HCT116 (cell line): Measurements from ENCODE around the gene WEE1. TPM values are rescaled to one million over a fixed set of nuclear protein-coding genes. Genes with fewer than 3 reads are reported as not detected.

Experiments
- ATAC-seq: fragments of 200-7000 bp; cut with Tn5 transposase; 2 replicates; pipeline ENCODE4 v1.9.1; 2020; ENCODE audit warnings: mild to moderate bottlenecking, moderate library complexity
- BruUV-seq: library from RNA; stranded (reverse); fragments of 400-500 nt; replicated peaks from 2 replicates; lab custom pipeline; 2021; lab: Mats Ljungman, UMichigan
- CTCF ChIA-PET: fragments of 300-600 bp; sonication (Branson Sonifier 250); formaldehyde crosslinking; loops from one replicate; lab custom pipeline; 2021; ENCODE audit warnings: antibody characterized with exemption; lab: Charles Lee
- POLR2A ChIA-PET: fragments of 300-600, 350-600 bp; sonication (Branson Sonifier 250); formaldehyde crosslinking; loops from one replicate; lab custom pipeline; 2021; ENCODE audit warnings: antibody characterized with exemption; lab: Charles Lee
- RAD21 ChIA-PET, 2 experiments: fragments of 300-600 bp; sonication (Branson Sonifier 250); formaldehyde crosslinking; loops; one replicate each; lab custom pipeline; 2023; ENCODE audit warnings: low total read pairs in 2 of 2; ENCODE audit not compliant: uncharacterized antibody in 2 of 2, unreplicated experiment in 2 of 2, low non-redundant PET in 1 of 2; lab: Charles Lee
- DNase-seq: peaks from one replicate; pipeline ENCODE4 v3.0.0-alpha.2; 2010; ENCODE audit warnings: low read depth, low spot score
- H2AFZ ChIP-seq: fragments of 200-600 bp; shearing (Covaris generic), sonication (generic); 2 replicates; pipeline ENCODE4 v1.6.1; 2017; ENCODE audit warnings: low read depth, mixed run types, mixed read lengths, antibody characterized with exemption, low read length; ENCODE audit not compliant: poor library complexity, severe bottlenecking
- H3K27ac ChIP-seq: 2 replicates; pipeline ENCODE4 v1.5.1; 2012; ENCODE audit warnings: low read depth, low read length
- H3K27me3 ChIP-seq: fragments of 200-600 bp; sonication (generic); 2 replicates; pipeline ENCODE4 v1.6.1; 2016; ENCODE audit warnings: mixed run types, low read length, mixed read lengths; ENCODE audit not compliant: insufficient read depth
- H3K36me3 ChIP-seq, 2 experiments: fragments of 200-500 bp in 1 of 2; fragments of 200-600 bp in 1 of 2; sonication (Bioruptor generic) in 1 of 2; sonication (generic) in 1 of 2; 2 replicates each; pipeline versions ENCODE4 v1.5.1 to v1.6.1; 2014 to 2016; ENCODE audit warnings: low read length in 2 of 2, inconsistent platforms in 1 of 2, mixed read lengths in 1 of 2, mixed run types in 1 of 2; ENCODE audit not compliant: insufficient read depth in 2 of 2, control insufficient read depth in 1 of 2
- H3K4me1 ChIP-seq, 2 experiments: fragments of 200-600 bp in 1 of 2; sonication (generic) in 1 of 2; 2 replicates each; pipeline versions ENCODE4 v1.5.1 to v1.6.1; 2012 to 2017; ENCODE audit warnings: low read length in 2 of 2, inconsistent platforms in 1 of 2, mild to moderate bottlenecking in 1 of 2, mixed read lengths in 1 of 2, mixed run types in 1 of 2, moderate library complexity in 1 of 2; ENCODE audit not compliant: insufficient read depth in 2 of 2, control insufficient read depth in 1 of 2
- H3K4me2 ChIP-seq: fragments of 200-600 bp; sonication (generic); 2 replicates; pipeline ENCODE4 v1.6.1; 2017; ENCODE audit warnings: mixed run types, low read length, mixed read lengths
- H3K4me3 ChIP-seq, 2 experiments: fragments of 200-600 bp in 1 of 2; sonication (generic) in 1 of 2; replicated peaks in 1 of 2; 2 replicates each; pipeline ENCODE4 v1.5.1; 2011 to 2016; ENCODE audit warnings: low read length in 2 of 2, control low read depth in 1 of 2, low read depth in 1 of 2, mild to moderate bottlenecking in 1 of 2, mixed read lengths in 1 of 2, mixed run types in 1 of 2
- H3K79me2 ChIP-seq: fragments of 200-600 bp; sonication (generic); 2 replicates; pipeline ENCODE4 v1.6.1; 2017; ENCODE audit warnings: mild to moderate bottlenecking, mixed run types, low read length, moderate library complexity, mixed read lengths; ENCODE audit not compliant: insufficient read depth
- H3K9ac ChIP-seq: fragments of 200-600 bp; sonication (generic); 2 replicates; pipeline ENCODE4 v1.6.1; 2016; ENCODE audit warnings: low read length, mixed read lengths
- H3K9me2 ChIP-seq: fragments of 200-600 bp; sonication (generic), shearing (Covaris generic); 2 replicates; pipeline ENCODE4 v1.6.1; 2017; ENCODE audit warnings: mixed run types, mild to moderate bottlenecking, moderate library complexity; ENCODE audit not compliant: insufficient read depth
- H3K9me3 ChIP-seq, 2 experiments: fragments of 200-500 bp in 1 of 2; fragments of 200-600 bp in 1 of 2; sonication (Bioruptor generic) in 1 of 2; sonication (generic) in 1 of 2; 2 replicates each; pipeline ENCODE4 v1.6.1; 2014 to 2017; ENCODE audit warnings: low read length in 2 of 2, mixed read lengths in 2 of 2, inconsistent platforms in 1 of 2, low read depth in 1 of 2, mild to moderate bottlenecking in 1 of 2, mixed run types in 1 of 2, moderate library complexity in 1 of 2; ENCODE audit not compliant: control insufficient read depth in 1 of 2, insufficient read depth in 1 of 2
- H4K20me1 ChIP-seq: fragments of 200-600 bp; sonication (generic), shearing (Covaris generic); 2 replicates; pipeline ENCODE4 v1.6.1; 2017; ENCODE audit warnings: mixed run types, mild to moderate bottlenecking, moderate library complexity; ENCODE audit not compliant: insufficient read depth
- CEBPB ChIP-seq: IDR thresholded peaks from 2 replicates; pipeline ENCODE4 v1.6.1; 2012; ENCODE audit warnings: low read depth
- EGR1 ChIP-seq: IDR thresholded peaks from 2 replicates; pipeline ENCODE4 v1.6.1; 2012; ENCODE audit warnings: low read depth
- ELF1 ChIP-seq: IDR thresholded peaks from 2 replicates; pipeline ENCODE4 v1.6.1; 2012; ENCODE audit warnings: low read depth, borderline replicate concordance
- EZH2 ChIP-seq: fragments of 200-600 bp; sonication (generic); IDR thresholded peaks from 2 replicates; pipeline ENCODE4 v1.6.1; 2017; ENCODE audit warnings: antibody characterized with exemption, mixed run types
- FOSL1 ChIP-seq: IDR thresholded peaks from 2 replicates; pipeline ENCODE4 v1.6.1; 2012; ENCODE audit warnings: low read depth
- REST ChIP-seq: IDR thresholded peaks from 2 replicates; pipeline ENCODE4 v1.6.1; 2012; ENCODE audit warnings: low read depth
- SP1 ChIP-seq: IDR thresholded peaks from 2 replicates; pipeline ENCODE4 v1.6.1; 2012; ENCODE audit warnings: low read depth
- TCF7L2 ChIP-seq: IDR thresholded peaks from 2 replicates; pipeline ENCODE4 v1.7.0; 2011; ENCODE audit warnings: borderline replicate concordance, inconsistent platforms; ENCODE audit not compliant: insufficient read depth, insufficient read length; ENCODE audit errors: extremely low read depth
- YY1 ChIP-seq: IDR thresholded peaks from 2 replicates; pipeline ENCODE4 v1.6.1; 2011; ENCODE audit warnings: low read length, low read depth, moderate library complexity, mild to moderate bottlenecking; ENCODE audit not compliant: insufficient replicate concordance; ENCODE audit errors: extremely low read depth
- ZBTB33 ChIP-seq: IDR thresholded peaks from 2 replicates; pipeline ENCODE4 v1.6.1; 2011; ENCODE audit warnings: mild to moderate bottlenecking, low read length, moderate library complexity; ENCODE audit not compliant: insufficient replicate concordance; ENCODE audit errors: extremely low read depth
- ZFX ChIP-seq: fragments of 450-650 bp; IDR thresholded peaks from 2 replicates; pipeline ENCODE4 v1.6.1; 2017
- ZNF274 ChIP-seq: fragments of 200-500 bp; sonication (Bioruptor generic); IDR thresholded peaks from 2 replicates; pipeline ENCODE4 v1.6.1; 2014; ENCODE audit warnings: mild to moderate bottlenecking, low read depth, low read length, inconsistent platforms
- intact Hi-C: fragments of 100-400 bp; cut with micrococcal nuclease; formaldehyde crosslinking; loops from 2 replicates; pipeline ENCODE4 v1.10.0; 2022
- total RNA-seq: library from RNA; stranded (reverse); gene quantifications from one replicate; pipeline ENCODE4 v1.2.1, GENCODE V29; 2021; ENCODE audit not compliant: unreplicated experiment
- TF ChIP-seq, protein P1 (sequence below): IDR thresholded peaks from 2 replicates; pipeline ENCODE4 v1.6.1; 2012

WEE1 gene
- total RNA-seq, 1 experiment from 2014 or later: 50.8 TPM

- H3K4me3 ChIP-seq: no peak overlapping the region
- no peaks in the 10 kb centered on the region for H4K20me1 ChIP-seq
- no peak for DNase-seq
- no peaks in the 10 kb centered on the region for H3K27me3 ChIP-seq
- ChIA-PET POLR2A (interaction anchor here (0.6 to 1.2 kb wide), 2 partner anchors 25 to 776 kb away, joined by 3 to 4 read pairs; partner anchors contain the start of gene ADM), RAD21 (interaction anchor here in 1 of 2 experiments (0.6 kb wide), 1 partner anchor 9 kb away, joined by 3 read pairs; no protein-coding TSS in a partner anchor), CTCF (interaction anchor here (1.6 to 2.0 kb wide), 2 partner anchors 21 to 85 kb away, joined by 3 to 5 read pairs; no protein-coding TSS in a partner anchor)
- no peak overlapping the region for H2AFZ ChIP-seq
- no TSS peak for BruUV-seq
- H3K79me2 ChIP-seq: no peaks in the 10 kb centered on the region
- H3K9ac ChIP-seq: no peak overlapping the region
- peaks cover 0 to 5% of the 10 kb centered on the region in 2 experiments; a peak in 1 of 4 replicates for H3K36me3 ChIP-seq
- H3K9me2 ChIP-seq: no peaks in the 10 kb centered on the region
- intact Hi-C loops: no loop called here
- H3K4me1 ChIP-seq: peaks cover 28 to 30% of the 10 kb centered on the region in 2 experiments; a peak in 3 of 4 replicates
- ATAC-seq: no peak
- no peaks in the 10 kb centered on the region for H3K9me3 ChIP-seq
- H3K27ac ChIP-seq: no peak overlapping the region
- H3K4me2 ChIP-seq: peak overlapping the region; percentile 26
- TF ChIP-seq YY1 (no peak), ZBTB33 (no peak), REST (no peak), TCF7L2 (no peak), ZFX (no peak), SP1 (no peak), EZH2 (no peak), FOSL1 (no peak), ZNF274 (no peak), EGR1 (no peak), ELF1 (no peak), CEBPB (no peak)
- TF ChIP-seq, protein P1, sequence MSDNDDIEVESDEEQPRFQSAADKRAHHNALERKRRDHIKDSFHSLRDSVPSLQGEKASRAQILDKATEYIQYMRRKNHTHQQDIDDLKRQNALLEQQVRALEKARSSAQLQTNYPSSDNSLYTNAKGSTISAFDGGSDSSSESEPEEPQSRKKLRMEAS: no peak
These were observed 44.7 kb upstream of the WEE1 start for GRCh38 chr11:9528573-9529333.
